Inflammatory macrophage treated with lipopolysaccharide for 1 hour (primary cell): ENCODE measurements around the gene CCL20.
"Not testable (repeated sequence)": the region's sequence is repeated elsewhere in the genome, so short reads cannot be mapped to it uniquely, and the experiment has no call there.

Experiments used
- DNase-seq, 2 donors: peaks; one replicate each; pipeline ENCODE4 v3.0.0-alpha.2; 2020 to 2022

CCL20 gene, protein sequence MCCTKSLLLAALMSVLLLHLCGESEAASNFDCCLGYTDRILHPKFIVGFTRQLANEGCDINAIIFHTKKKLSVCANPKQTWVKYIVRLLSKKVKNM

DNA sequence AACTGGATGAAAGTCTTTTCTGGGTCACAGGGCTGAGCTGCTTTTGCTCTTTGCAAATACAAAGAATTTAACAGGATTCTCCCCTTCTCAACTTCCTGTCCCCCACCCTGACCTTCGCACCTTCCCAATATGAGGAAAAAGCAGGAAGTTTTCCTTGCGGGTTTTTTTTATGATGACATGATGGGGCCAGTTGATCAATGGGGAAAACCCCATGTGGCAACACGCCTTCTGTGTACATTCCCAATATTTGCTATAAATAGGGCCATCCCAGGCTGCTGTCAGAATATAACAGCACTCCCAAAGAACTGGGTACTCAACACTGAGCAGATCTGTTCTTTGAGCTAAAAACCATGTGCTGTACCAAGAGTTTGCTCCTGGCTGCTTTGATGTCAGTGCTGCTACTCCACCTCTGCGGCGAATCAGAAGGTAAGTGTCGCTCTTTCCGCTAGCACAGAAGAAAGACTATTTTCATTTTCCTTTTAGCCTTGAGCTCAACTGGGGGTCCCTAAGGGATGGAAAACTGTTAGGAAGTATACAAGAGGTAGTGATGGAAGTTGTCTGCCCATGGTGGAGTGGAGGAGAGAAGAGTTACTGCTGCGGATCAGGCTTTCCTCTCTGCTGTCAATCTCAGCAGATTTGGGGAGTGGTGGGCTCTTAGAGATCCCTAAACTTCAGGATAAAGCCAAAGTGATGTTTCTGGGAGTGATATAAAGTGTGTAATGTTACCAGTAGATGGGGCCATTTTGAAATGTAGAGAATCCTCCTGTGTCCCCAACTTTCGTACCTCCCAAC is at the start of gene CCL20:
Gene CCL20 (plus strand): TSS at position 281 of the 792 bp plus-strand sequence. CDS start 70 bp downstream, at position 351.
- peak; percentile 88 to 94 for DNase-seq

DNA sequence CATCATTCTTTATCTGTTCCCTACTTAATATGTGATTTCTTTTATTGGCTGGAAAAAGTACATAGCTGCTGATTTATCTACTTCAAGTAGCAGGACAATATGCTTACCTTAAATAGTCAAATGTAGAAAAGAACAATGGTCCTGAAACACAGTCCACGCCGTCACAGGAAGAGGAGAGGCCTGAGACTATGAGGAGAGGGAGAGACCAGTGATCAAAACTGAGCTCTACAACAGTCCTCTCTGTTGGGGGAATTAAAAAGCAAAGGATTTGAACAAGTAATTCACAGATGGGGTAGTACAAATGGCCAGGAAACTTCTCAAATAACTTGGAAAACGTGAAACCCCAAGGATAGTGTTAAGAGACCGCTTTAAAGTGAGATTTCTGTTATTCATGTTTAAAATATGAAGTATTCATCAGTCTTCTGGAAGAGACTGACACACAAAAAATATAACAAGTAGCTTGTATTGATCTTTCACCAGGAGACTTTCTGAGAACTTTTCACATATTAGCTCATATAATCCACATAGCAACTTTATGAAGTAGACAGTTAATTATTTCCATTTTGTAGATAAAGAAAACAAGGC is 47.8 kb upstream of the CCL20 start:
- DNase-seq, result no peak

DNA sequence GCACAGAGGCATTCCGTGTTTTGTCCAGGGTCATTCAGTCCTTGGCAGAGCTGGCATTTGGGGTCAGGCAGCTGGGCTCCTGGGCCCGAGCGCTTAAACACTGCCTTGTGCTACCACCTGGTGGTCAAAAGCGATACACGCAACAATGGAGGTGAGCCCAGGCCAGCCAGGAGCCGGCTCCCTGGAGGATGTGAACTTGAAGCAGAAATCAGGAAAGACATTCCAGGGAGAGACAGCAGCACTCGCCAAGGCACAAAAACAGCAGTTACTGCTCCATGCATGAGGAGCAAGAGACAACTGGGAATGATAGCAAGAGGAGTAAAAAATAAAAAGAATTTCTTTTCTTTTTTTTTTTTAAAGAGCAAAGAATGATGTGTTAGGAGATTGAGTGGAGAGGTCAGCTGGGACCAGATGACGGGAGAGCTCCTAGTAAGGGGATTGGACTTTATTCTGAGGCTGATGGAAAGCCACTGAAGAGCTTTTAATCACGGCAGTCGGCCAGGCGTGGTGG is 47.2 kb upstream of the CCL20 start:
- DNase-seq, result peak; percentile 31 to 76

DNA sequence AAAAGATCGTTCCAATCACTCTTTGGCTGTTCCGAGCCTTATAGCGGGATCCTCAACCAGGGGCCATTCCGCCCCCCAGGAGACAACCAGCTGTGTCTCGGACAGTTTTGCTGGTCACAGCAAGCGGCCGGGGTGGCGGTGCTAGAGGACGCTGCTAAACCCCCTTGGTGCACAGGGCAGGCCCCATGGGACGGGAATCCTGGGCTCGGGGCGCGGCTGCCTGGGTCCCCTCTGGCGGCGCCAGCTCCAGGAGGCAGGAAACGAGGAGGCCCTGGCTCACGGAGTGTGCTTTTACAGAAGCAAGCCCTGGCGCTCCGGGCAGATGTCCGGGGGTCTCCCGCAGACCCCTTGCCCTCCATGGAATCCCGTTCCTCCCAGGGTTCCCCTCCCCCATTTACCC is 45.8 kb upstream of the CCL20 start:
- no peak for DNase-seq

DNA sequence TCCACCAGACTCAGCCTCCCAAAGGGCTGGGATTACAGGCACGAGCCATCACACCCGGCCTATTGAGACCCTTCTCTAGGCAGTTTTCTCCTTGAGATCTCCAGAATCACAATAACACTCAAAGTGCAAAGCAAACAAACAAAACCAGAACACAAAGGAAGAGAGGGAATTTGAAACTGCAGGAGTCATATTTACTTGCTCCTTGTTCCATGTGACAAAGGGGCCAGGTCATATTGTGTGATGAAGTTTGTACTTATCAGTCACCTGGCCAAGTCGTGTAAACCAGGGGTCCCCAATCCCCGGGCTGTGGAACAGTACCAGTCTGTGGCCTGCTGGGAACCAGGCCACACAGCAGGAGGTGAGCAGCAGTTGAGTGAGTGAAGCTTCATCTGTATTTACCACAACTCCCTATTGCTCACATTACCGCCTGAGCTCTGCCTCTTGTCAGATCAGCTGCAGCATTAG is 41.4 kb upstream of the CCL20 start:
- DNase-seq, result no peak

DNA sequence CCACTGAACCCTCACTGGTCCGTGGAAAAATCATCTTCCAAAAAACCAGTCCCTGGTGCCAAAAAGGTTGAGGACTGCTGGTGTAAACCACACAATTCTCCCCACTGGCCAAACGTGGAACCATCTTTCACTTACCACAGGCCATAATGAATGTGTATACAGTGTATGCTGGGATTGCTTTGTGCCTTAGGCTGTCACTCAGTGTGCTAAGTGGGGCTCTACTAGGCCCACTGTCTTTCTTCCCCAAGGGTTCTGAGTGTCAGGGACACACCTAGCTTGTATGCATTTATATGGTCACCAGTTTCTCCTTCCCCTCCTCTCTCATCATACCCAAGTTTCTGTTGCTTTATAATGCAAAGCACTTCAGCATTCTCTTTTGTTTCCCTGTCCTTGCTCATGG is 40.7 kb upstream of the CCL20 start:
- no peak for DNase-seq

DNA sequence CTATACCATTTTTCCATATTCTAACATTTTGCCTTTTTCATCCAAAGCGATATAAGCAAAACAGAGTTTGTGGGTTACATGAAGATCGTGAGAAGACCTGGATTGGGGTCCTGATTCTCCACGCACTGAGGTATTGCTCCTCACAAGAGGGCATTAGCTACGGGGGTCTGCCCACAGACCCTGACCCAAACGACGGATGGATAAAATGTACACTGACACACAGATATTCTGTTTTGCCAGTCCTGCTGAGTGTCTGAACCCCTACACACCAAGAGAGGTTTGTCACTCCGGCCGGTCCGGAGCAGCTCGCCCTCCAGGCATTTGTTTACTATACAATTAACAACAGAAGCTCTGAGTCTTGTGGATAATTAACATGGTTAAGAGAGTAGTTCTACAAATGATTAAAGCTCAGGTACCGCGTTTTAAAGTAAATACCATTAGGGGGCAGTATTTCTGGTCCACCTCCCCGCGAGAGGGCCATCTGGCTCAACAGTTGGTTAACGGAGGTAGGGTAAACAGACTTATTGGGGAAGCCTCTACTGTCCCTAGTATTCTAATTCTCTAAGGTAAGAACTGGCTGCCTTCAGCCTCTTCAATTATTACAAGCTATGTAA is 39.5 kb upstream of the CCL20 start:
- DNase-seq, result peak in 1 of 2 donors; percentile 54

DNA sequence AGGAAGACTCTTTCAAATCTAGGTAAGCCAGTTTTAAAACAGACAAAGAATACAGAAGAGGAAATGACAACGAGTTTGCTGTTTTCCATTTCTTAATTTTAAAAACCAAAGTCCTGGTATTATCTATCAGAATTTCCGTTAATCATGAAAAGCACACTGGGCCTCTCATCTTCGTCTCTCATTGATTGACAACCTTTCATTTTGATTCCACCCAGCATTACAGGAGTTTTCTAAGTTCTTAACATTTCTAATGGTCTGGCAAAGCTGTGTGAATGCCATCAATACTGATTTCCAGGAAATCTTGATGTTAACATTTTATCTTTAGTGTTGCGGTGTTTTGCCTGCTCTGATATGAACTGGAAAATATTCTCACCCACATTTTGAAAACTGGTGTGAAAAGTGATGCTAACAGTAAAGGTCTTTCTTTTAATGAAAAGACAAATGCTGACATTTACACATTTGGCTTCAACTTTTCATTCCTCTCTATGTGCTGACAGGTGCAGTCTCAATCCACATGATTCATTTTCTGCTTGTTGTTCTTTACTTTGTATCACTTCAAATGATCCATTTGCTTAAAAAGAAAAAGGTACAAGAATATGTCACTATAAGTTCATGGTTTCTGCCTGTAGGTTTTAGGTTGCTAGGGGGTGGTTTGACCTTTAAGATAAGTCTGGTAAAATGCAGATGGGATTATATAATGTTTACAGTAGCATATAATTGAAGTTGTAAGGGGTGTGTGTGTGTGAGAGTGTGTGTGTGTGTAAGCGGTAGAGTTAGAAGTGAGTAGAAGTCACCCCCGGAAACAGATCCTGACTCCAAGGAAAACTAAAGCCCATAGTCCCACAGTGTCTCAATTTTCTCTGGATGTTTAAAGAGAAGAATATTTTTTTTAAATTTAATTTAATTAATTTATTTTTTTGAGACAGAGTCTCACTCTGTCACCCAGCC is 38.5 kb upstream of the CCL20 start:
- no peak for DNase-seq

DNA sequence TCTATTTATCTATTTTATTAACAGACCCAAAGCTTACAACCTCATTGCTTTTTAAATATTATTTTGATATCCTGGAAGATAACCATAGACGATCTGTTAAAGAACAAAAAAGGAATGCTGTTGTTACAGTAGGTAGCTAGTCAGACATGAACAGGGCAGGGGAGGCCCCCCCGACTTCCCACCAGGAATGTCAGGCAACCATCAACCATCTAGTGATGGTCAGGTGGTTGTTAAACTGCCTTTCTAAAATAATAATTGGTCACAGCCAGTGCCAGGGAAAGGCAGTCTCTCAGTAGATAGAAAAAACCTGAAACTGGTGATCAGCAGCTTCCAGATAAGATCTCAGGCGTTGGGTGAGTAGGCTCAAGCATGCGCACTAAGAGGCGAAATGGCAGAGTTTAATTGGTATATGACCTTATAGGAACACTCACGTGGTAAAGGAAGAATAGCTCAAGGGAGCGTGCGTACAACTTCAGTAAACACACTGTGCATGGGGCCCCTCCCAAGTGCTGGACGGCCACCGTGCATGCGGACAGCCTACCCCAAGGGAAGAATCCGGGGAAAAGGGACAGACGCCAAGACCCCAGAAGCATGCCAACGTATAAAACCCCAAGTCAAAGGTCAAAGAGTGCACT is 32.5 kb upstream of the CCL20 start:
- DNase-seq, result no peak

DNA sequence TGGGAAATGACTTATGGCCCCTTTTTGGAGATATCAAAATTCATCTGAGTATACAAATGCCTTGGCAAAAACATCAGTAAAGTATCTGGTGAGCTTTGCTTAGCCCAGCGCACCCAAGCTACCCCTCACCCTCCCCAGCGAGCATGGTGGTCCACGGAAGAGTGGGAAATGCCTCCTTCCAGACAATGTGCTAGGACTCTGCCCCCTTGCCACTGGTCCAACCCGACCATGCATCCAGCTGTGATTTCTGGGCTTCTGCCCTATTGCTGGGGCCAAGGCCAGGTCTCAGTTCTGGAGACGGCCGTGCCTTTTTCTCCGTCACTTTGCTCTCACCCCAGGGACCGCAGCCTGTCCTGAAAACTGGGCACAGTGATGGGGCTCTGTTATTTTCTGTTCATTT is 31.8 kb upstream of the CCL20 start:
- no peak for DNase-seq

DNA sequence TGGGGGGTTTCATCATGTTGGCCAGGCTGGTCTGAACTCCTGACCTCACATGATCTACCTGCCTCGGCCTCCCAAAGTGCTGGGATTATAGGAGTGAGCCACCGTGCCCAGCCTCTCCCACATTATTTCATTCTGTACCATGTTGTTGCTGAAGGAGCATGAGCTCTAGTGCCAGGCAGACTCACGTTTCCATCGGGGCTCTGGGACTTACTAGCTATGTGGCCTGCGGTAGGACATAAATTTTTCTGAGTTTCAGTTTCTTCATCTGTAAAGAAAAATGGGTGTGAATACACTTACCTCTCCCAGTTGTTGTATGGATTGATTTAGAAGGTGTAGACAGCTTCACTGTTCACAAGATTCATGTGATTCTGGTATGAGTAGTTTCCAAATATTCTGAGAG is 30.8 kb upstream of the CCL20 start:
- DNase-seq, result no peak

DNA sequence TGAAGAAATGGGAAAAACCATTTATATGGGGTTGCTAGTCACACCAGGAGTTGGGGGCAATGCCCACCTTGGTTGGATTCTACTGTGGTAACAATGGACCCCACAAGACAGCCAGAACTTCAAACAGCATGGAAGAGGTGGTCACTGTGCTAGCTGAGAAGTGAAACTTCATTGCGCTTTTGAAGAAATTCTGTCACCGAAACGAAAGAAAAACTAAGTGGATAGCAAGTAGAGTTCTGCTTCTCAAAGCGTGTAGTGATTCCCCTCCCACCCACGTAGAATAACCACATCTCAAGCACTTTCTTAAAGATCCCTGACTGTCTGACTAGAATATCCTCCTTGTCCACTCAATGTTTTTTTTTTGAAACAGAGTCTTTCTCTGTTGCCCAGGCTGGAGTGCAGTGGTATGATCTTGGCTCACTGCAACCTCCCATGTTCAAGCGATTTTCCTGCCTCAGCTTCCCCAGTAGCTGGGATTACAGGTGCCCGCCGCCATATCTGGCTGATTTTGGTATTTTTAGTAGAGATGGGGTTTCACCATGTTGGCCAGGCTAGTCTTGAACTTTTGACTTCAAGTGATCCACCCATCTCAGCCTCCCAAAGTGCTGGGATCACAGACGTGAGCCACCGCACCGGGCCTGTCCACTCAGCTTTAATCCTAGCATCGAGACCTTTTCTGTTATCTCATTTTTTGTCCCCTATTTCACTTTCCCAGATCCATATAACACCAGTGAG is 30.1 kb upstream of the CCL20 start:
- DNase-seq, result peak; percentile 84 to 91

DNA sequence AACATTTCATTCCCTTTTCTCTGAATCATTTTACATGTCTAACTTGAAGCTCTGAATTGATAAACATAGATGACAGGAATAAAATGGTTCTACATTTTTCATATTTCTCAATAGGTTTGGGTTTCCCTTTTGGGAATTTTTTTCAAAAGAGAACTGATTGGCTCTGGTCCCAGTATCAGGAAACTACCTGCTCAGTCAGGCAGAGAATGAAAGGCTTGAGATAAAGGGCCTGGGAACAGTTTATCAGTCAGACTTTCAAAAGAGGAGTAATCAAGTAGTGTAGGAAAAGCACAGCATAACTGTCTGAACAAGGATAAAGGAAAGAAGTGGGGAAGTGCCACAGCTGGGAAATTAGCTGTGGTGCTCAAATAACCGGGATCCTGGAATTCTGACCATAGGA is 28.3 kb upstream of the CCL20 start:
- no peak for DNase-seq

DNA sequence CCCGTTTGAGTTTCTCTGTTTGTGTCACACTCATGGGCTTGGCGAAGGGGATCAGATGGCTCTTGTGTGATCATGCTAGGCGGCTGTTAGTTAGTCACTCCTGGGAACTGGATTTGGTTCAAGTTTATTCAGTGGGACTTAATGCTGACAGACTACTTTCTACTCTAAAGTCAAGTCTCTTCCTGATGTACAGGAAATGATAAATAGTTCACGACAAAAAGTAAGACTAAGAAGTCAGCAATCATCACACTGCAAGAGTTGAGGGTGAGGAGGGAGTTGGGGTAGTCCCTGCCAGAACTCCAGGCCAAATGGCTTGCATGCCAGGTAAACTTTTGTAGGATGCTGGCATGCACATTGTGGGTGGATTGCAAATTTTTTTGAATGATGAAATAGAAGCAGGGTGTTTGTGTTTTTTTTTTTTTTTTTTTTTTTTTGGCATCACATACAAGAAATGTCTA is 25.1 kb upstream of the CCL20 start:
- DNase-seq, result no peak

DNA sequence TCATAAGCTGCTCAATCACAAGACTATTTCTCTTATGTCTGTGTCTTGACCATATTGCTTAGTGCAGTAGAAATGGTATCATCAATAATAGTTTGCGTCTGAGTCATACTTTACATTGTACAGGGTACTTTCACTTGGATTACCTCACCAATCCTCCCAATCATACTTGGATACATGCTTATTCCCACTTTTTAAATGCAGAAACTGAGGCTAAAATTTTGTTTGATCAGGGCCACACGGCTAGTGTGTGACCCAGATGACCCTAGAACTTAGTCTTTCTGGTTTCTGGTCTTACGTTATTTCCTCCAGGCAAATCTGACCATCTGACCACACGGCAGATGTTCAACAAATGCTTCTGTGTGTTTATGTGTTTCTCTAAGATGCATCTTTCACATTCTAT is 23.8 kb upstream of the CCL20 start:
- no peak for DNase-seq

DNA sequence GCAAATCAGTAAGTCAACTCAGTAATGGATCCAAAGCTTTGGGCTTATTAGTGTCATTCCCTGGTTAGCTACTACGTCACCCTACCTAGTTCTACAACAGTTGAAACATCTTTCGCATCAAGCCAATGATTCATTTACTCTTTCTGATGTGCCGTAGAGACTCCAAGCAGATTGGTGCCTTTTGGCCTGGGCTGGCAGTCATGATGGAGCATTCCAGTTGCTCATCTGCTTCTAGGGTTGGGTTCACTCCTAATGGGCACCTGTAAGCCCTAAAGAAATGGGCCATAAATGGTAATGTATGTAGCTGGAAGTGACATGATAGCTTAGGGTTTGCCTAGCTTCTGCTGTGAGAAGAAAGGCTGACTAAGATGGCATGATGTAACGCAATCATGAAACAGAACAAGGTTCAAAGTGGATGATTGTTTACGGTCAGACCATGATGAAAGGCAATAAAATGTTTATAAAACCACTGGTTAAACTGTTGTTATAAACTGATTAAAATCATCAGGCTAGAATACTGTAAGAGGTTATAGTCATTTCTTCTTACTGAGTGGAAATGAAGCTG is 20.4 kb upstream of the CCL20 start:
- no peak for DNase-seq

DNA sequence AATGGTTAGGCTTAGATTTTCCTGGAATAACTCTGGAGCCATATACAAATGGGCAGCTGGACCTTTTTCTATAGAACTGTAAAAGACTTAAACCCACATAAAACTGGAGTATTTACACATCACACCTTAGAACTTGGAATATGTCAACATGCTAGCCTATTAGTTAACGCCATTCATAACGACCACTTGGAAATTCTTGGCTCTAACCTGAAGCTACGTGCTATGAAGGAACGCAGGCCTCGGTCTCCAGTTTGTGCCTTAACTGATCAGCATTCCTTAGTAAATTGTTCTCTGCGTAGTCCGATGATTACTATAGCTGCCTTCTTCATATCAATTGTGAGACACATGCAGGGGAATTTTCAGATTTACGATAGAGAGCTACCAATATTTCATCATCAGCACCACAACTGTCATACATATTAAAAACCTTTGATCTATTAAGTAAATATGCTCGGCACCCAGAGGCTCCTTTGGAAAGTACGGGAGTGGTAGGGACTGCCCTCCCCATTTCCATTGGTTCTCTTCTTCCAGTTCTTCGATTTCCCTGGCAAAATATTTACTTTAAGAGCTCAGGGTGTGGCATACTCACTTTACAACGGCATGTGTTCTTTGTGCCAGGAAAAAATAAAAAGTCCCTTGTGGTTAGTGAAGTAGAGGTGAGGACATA is 17.5 kb upstream of the CCL20 start:
- peak in 1 of 2 donors; percentile 40 for DNase-seq

DNA sequence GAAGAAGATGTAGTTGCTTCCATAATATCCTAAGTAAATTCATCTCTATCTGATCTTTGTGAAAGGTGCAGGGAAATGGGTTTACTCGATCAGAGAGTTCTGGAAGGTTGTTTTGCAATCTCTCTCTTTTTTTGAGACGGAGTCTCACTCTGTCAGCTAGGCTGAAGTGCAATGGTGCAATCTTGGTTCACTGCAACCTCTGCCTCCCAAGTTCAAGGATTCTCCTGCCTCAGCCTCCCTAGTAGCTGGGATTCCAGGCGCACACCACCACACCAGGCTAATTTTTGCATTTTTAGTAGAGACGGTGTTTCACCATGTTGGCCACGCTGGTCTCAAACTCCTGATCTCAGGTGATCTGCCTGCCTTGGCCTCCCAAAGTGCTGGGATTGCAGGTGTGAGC is 16.9 kb upstream of the CCL20 start:
- not testable (repeated sequence) for DNase-seq

DNA sequence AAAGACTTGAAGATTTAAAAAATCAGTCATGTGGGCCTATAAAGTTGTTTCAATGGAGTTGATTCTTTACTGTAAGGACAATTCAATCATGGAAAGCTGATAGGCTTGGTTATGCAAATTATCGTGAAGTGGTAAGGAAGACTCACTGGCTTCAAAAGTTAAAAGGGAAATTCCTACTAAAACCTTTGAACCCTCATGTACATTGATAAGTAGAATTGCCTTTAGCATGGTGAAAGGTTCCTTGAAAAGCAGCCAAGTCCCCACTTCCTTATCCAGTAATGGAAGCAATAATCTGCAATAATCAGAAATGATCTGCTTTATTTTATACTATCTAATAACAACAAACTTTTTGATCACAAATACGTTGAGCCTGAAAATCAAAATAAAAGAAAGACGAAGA is 14.4 kb upstream of the CCL20 start:
- no peak for DNase-seq

DNA sequence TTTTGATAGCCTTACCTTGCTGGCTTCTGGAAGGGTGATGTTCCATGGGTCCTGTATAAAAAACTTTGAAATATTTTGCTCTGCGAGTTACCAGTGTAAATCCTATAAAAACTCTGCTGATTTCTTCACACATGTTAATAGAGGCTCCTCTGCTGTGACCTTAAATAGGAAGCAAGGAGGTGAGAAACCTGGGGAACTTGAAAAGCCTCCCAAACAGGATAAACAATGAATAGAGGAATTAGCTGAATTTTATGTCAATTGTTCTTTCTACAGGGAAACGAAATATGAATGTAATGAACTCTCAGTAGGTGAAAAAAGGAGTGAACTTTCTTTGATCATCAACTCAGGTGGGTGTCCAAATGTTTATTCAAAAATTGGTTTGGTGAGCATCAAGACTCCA is 10.8 kb upstream of the CCL20 start:
- no peak for DNase-seq
